Measurements from ENCODE around the gene PTPN3. TPM values are rescaled to one million over a fixed set of nuclear protein-coding genes. Genes with fewer than 3 reads are reported as not detected.

Gene PTPN3
- total RNA-seq, 2 donors from 2014 or later: 6.9 to 7.9 TPM

DNA sequence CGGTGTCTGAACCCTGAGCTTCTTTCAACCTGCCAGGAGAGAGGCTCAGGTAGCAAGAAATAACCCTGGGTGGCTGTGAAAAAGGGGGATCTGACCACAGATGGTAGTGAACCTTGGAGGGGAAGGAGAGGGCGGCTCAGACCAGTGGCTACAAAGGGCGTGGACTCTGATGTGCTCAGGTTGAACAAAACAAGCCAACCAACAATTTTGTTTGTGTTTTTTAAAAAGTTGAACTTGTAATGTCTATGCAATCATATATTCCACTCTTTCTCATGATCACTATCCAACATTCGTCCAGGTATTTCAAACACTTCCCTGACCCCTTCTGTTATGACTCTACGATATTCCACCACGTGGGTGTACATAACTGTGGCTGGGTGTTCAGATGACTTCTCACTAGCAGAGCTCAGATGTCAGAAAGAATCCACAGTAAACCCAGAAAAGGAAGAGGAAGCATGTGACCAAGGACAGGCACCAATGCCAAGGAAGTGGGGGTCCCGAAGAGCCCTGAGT is 20.0 kb downstream of the PTPN3 start:
- TF ChIP-seq, protein P1, sequence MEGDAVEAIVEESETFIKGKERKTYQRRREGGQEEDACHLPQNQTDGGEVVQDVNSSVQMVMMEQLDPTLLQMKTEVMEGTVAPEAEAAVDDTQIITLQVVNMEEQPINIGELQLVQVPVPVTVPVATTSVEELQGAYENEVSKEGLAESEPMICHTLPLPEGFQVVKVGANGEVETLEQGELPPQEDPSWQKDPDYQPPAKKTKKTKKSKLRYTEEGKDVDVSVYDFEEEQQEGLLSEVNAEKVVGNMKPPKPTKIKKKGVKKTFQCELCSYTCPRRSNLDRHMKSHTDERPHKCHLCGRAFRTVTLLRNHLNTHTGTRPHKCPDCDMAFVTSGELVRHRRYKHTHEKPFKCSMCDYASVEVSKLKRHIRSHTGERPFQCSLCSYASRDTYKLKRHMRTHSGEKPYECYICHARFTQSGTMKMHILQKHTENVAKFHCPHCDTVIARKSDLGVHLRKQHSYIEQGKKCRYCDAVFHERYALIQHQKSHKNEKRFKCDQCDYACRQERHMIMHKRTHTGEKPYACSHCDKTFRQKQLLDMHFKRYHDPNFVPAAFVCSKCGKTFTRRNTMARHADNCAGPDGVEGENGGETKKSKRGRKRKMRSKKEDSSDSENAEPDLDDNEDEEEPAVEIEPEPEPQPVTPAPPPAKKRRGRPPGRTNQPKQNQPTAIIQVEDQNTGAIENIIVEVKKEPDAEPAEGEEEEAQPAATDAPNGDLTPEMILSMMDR (IDR thresholded peaks at IDR 0.05): no peak
- DNase-seq (ENCODE audit: low spot score): no peak
- H3K27ac ChIP-seq: peak overlapping the region in 1 of 2 donors; percentile 50
- no peaks in the 10 kb centered on the region for H3K27me3 ChIP-seq
- H3K9me3 ChIP-seq: no peaks in the 10 kb centered on the region
- H3K36me3 ChIP-seq: no peaks in the 10 kb centered on the region
- peaks cover 0 to 37% of the 10 kb centered on the region in 2 donors for H3K4me1 ChIP-seq
- no peak overlapping the region for H3K4me3 ChIP-seq

- Histone ChIP-seq H3K4me1 (peaks cover 0 to 37% of the 10 kb centered on the region in 2 donors), H3K27ac (peak overlapping the region in 1 of 2 donors; percentile 50), H3K9me3 (no peaks in the 10 kb centered on the region), H3K27me3 (no peaks in the 10 kb centered on the region), H3K4me3 (no peak overlapping the region), H3K36me3 (no peaks in the 10 kb centered on the region)
- no peak for DNase-seq (ENCODE audit: low spot score)
- TF ChIP-seq, protein P1 (IDR thresholded peaks at IDR 0.05): no peak
Measured at GRCh38 chr9:109477258-109478050, 20.7 kb downstream of the PTPN3 start.

GRCh38 chr9:109476642-109477257 is 21.4 kb downstream of the PTPN3 start:
- Histone ChIP-seq H3K27me3 (no peaks in the 10 kb centered on the region), H3K27ac (peak overlapping the region in 1 of 2 donors; percentile 53), H3K36me3 (no peaks in the 10 kb centered on the region), H3K4me3 (no peak overlapping the region), H3K9me3 (no peaks in the 10 kb centered on the region), H3K4me1 (peaks cover 0 to 42% of the 10 kb centered on the region in 2 donors)
- no peak for DNase-seq (ENCODE audit: low spot score)
- TF ChIP-seq, protein P1 (IDR thresholded peaks at IDR 0.05): no peak

DNA sequence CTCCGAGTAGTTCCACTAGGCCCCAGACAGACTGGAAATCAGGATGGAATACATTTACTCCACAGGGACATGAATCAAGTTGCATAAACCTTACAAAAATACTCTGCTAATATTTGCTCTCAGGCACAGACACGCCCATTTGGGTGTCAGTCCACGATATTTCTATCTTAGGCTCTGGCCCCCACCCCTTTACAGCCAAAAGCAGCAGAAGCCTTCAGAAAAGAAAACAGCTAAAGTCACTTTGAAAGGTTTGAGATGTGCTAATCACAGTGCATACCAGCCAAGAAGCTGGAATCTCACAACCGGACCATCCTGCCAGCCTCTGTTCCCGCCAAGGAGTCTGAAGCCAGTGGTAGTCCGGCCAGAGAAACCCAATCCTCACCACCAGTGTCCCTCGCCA is 22.6 kb downstream of the PTPN3 start:
- TF ChIP-seq, protein P1 (IDR thresholded peaks at IDR 0.05): no peak
- Histone ChIP-seq H3K36me3 (no peaks in the 10 kb centered on the region), H3K4me3 (no peak overlapping the region), H3K4me1 (peaks cover 0 to 46% of the 10 kb centered on the region in 2 donors), H3K27me3 (no peaks in the 10 kb centered on the region), H3K9me3 (no peaks in the 10 kb centered on the region), H3K27ac (peak overlapping the region; percentile 59 to 84)
- DNase-seq (ENCODE audit: low spot score): peak; percentile 74

GRCh38 chr9:109474944-109475343 is 23.2 kb downstream of the PTPN3 start:
- H3K36me3 ChIP-seq: no peaks in the 10 kb centered on the region
- H3K9me3 ChIP-seq: no peaks in the 10 kb centered on the region
- no peak for DNase-seq (ENCODE audit: low spot score)
- peak overlapping the region; percentile 70 to 84 for H3K27ac ChIP-seq
- no peaks in the 10 kb centered on the region for H3K27me3 ChIP-seq
- TF ChIP-seq, protein P1 (IDR thresholded peaks at IDR 0.05): no peak
- no peak overlapping the region for H3K4me3 ChIP-seq
- peaks cover 0 to 46% of the 10 kb centered on the region in 2 donors for H3K4me1 ChIP-seq
